Left cardiac atrium (tissue), 4 donors: ENCODE measurements around the gene SETD3. TPM values are rescaled to one million over a fixed set of nuclear protein-coding genes. Genes with fewer than 3 reads are reported as not detected.

Source experiments
- ATAC-seq, 2 donors: fragments of 200-7000 bp; cut with Tn5 transposase; one replicate each; pipeline ENCODE4 v1.9.1; 2020; ENCODE audit warnings: mild to moderate bottlenecking in 2 of 2, moderate library complexity in 2 of 2
- DNase-seq: peaks from one replicate; pipeline ENCODE4 v3.0.0-alpha.2; 2020
- intact Hi-C, 2 donors: fragments of 100-400 bp; cut with DNase I; formaldehyde crosslinking; loops; one replicate each; pipeline versions ENCODE4 v1.14.1 to v1.15.1; 2022 to 2023
- total RNA-seq, 2 donors: library from RNA; stranded (reverse); fragmentation: NEBNext Ultra II Directional; extraction: Animal tissue kit (Norgen Biotek cat#: 25700); gene quantifications; one replicate each; pipeline ENCODE4 v1.2.1, GENCODE V29; 2021
- donor health status: DM: no; HTN: yes; CAD: no.
- donor health status: DM: no; HTN: yes; CAD: no; lungs with severe emphysema.
- donor health status: DM: yes; HTN: yes; CAD: no.
- donor health status: Dilated cardiomyopathy.

The SETD3 gene
- total RNA-seq, 2 donors from 2014 or later, result 77.7 to 116 TPM

DNA sequence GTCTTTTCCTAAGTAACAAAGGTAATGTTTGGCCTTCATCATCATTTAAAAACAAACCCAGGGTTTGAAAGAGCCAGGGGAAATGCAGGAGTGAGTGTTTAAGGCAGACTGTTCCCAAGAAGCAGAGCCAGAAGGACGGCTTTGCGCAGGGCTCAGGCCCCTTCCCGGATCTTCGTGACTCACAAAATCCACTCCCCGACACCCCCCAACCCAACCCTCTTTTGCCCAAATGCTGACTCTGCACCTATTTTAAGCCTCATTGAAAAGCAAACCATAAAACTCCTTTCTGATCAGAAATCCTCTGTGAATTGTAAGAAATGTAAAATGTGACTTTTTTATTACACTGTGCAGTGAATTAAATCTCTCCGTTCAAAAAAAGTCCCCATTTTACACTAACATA is 67.5 kb downstream of the SETD3 start:
- DNase-seq (no peak), ATAC-seq (no peak)
- intact Hi-C loops, result no loop called here

DNA sequence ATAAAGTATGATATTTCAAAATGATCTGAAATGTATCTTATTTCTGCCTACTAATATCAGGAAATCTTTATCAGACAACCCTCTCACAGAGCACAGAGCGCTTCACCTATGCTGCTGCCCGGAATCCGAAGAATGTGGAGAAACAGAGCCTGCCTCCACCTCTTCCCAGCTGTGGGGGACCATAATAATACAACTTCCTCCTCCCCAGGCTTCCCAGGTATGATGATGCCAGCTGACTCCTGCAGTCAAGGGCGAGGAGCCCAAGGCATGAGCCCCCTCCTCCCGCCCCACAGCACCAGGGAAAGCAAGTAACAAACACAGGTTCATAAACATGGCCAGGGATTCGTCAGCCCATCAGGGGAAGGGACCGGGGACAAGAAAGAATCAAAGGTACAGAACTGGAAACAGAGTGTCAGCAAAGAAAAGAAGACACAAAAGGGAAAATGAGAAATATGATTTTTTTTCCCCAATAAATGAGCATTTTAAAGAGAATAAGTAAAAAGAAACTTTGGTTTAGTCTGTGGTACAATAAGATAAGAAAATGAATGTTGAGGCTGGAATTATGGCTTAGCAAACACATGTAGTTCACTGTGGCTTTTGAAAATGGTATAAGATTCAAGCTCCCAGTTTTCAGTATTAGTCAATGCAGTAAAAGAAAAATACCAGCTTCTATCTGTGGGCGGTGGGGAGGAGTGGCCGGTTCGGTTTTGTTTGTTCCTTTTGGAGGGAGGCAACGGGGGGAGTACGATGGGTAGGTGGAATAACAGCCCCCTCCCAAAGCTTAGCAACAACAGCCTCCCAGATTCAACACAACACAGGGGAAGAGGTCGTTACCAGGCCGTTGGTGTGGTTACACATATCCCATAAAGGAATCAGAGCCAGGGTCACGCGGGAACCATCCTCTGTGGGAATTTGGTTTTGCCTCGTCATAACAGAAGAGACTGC is 68.3 kb downstream of the SETD3 start:
- ATAC-seq, result peak in 1 of 2 donors; percentile 13

DNA sequence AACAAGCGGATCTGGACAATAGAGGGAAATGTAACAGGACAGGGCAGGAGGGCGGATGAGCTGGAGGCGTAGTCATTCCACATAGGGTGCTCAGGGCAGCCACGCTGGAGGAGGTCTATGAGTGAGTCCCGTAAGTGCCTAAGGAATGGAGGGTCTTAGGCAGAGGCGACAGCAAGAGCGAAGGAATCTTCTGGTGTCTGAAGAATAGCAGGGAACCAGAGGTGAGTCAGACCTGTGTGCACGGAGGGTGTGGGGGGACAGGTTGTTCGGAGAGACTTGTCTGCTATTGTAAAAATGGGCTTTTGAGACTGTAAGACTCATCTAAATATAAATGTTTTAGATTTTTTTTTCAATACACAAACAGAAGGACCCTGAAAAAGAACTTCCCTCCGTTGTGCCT is 70.6 kb downstream of the SETD3 start:
- no peak for ATAC-seq
- no peak for DNase-seq
- intact Hi-C loops, result no loop called here

More for the DNA sequence above, 68.3 kb downstream of the SETD3 start:
- intact Hi-C loops, result no loop called here
- no peak for DNase-seq

DNA sequence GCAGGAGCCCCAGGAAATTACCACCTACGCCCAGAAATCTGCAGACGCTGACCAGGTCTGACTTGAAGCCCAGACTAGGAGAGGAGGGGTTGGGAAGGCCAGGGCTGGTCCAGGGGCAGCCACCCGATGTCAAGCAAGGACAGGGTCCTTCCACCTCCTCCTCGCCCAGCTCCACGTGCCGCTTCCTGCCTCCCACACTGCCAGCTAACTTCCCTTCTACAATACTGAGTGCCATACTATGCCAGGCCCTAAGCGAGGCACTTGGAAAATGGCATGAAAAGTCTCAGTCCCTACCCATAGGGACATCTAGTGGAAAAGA is 71.7 kb downstream of the SETD3 start:
- intact Hi-C loops, result no loop called here
- DNase-seq (no peak), ATAC-seq (no peak)

DNA sequence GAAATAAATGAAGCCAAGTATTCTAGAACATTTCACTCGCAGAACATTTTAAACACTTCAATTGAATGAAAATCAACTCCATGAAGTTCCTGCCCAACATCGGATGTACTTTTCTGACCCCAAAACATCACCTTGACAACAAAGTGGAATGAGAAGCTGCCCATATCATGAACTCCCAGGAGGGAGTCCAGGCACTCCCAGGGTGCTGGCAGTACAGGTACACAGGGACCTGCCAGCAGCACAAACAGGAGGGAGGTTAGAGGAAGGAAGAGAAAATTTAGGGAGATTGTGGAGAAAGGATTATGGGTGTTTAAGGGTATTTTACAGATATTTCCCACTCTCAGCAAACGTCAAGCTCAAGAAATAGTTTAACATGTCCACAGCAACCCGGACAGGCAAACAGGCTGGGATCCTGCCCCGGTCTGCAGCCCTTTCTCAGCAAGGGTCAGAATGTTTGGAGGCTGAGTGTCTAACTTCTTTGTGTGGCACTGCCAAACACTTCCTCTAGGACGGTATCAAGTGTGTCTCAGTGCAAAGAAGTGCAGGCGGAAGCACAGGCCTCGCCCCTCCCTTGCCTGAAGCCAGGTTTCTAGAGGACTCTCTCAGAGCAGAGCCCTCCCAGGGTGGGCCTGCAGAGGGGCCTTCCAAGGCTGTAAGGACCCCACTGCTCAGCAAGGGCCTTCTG is 72.2 kb downstream of the SETD3 start:
- ATAC-seq, result no peak
- no peak for DNase-seq
- intact Hi-C loops, result no loop called here

DNA sequence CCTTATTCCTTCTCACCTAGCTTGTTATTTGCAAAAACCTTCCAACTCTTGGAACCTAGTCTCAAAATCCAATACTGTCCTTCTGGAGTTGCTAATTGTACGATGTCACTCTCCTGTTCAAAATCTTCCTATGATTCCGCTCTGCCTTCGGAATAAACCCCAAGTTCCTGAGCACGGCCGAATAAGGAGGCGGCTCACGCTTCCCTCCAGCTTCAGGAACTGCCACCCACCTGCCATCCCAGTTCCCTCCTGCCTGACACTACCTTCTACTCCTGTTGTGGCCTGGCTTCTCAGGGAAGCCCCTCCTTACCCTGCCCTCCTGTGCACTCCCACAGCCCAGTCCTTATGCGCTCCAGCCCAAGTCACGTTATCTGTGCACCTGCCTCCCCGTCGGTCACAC is 73.2 kb downstream of the SETD3 start:
- ATAC-seq, result no peak
- intact Hi-C loops, result no loop called here
- DNase-seq, result no peak

DNA sequence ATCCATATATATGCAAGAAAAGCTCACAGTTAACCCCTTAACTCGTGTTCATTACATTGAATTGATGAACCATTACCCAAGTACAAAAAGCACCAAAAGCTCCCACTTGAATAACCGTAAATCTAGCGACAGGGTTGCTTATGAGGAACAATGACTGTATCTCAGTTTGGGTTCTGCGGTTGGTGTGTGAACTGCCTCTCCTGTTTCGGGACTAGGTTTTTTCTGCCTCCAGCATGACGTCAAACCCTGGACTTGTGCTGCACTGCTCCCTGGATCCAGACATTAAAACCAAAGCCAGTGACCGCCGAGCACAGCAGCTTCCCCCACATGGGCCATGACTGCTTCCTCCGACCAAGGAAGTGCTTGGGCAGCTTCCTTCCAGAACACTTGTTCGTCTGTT is 77.7 kb downstream of the SETD3 start:
- ATAC-seq, result no peak
- DNase-seq, result no peak
- intact Hi-C loops, result no loop called here

DNA sequence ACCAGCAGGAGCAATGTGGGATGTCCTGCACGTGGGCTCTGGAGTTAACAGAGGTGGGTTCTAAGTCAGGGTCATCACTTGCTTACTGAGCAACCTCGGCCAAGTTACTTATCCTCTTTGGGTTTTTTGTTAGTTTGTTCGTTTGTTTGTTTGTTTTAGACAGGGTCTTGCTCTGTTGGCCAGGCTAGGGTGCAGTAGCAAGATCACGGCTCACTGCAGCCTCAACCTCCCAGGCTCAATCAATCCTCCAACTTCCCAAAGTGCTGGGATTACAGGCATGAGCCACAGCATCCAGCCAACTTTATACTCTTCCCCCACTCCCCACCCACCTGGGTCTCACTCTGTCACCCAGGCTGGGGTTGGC is 78.4 kb downstream of the SETD3 start:
- DNase-seq (no peak), ATAC-seq (no peak)

DNA sequence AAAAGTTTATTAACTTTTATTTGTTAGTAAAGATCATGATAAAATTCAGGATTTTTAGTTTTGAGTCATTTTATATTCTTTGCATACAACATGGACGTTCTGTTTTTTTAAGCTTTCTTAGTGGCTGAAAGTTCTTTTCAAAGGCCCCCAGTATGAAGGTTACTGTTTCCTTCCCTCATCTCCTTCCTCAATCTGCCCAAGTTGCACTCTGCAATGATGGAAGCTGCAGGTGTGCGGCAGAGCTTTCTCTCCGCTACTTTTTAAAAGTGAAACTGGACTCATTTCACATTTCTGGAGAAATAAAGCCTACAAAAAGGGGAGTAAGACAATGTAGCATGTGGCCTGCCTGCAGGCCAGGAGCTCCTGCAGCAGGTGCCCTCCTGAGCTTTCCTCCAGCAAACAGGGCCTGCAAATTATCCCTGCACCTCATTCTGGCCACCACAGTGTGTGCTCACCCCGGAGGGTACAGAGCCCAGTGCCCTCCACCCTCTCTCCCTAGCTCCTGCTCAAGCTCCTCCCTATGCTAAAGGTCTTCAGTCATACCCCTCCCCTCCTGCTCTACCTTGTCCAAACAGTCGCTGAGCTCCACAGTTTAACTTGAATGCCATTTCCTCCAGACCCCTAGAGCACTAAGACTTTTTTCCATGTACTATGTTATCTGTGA is 78.9 kb downstream of the SETD3 start:
- DNase-seq (no peak), ATAC-seq (no peak)
- intact Hi-C loops, result no loop called here

More for the DNA sequence above, 78.4 kb downstream of the SETD3 start:
- intact Hi-C loops, result no loop called here

DNA sequence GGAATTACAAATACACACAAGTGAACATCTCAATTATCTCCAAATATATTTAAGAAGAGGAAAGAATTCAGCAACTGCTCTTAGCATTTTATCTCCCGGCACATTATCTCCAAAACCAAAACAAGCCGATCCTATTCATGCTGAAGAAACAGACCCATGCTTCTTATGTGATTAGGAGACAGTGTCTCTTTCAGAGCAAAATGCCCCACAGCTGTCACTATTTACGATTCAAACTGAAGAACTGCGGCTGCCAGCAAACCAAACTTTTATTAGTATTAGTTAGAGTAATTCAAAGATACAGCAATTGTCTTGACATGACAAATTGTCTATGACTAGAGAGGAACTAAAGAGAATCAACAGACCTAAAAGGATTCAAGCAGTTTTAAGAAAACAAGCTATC is 79.4 kb downstream of the SETD3 start:
- intact Hi-C loops, result no loop called here
- ATAC-seq, result no peak

DNA sequence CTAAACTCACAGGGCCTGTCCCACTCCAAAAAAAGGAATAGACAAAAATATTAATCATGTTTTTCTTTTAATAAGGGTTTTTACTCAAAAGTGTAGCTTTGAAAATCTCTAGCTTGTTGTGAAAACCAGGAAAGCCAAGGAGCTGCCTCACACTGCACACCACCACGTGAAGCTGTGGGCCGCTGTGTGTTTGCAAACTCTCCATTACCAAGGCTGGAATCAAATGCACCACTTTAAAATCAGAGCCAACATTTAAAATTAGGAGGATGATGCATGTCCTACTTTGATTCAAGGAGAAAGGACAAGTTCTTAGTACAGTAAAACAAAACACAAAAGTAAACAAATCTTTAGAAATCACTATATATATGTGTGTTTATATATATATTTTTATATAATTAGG is 83.0 kb downstream of the SETD3 start:
- DNase-seq (no peak), ATAC-seq (no peak)
- intact Hi-C loops, result no loop called here

More for the DNA sequence above, 79.4 kb downstream of the SETD3 start:
- DNase-seq, result no peak

DNA sequence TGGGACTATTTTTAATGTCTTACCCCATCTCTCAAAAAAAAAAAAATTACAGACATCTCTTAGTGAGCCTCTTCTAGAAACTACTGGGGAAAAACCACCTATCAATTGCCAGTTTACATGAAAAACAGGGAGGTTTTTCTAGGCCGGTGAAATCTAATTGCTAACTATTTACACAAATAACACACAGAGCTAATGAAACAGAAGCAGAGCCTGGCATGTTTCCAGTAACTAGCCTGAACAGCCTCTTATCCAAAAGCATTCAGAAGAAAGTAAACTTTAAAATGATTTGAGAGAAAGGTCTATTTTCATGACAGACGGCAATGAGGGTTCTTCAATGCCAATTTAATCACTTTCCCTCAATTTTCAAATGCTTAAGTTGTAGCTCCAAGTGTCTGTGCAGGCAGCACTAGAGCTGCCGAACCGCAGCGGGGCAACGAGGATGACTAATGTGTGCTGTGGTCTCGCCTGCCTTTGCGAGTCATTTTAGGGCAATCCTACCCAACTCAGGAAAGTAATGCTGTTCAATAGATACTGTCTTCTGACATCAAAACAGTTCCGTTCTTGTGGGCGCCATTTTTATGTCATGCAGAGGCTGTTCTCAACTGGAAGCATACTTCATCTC is 84.6 kb downstream of the SETD3 start:
- no peak for ATAC-seq
- DNase-seq, result no peak
- intact Hi-C loops, result no loop called here

DNA sequence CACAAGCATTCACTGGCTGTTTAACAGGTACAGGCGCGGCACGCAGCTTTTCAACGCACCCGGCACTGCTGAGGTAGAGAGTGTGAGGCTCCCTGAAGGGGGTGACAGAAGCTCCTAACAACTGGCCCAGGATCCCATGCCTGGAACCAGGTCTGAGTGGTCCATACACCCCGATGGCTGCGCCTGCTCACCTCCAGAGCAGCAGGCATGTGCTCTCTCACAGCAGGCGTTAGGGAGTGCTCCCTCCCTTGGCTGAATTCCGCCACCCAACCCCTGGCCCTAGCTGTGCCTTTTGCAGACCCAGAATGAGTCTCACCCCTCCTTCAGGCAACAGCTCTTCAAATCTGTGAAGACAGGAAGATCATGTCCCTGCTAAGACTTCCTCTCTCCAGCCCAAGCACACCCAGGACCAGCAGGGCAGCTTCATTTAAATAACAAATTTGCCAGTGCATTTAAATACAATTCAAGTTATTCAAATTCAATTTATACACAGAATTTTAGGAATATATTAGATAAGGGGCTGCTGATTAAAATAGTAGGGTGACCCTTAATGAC is 86.0 kb downstream of the SETD3 start:
- intact Hi-C loops, result no loop called here
- ATAC-seq, result no peak
- DNase-seq, result no peak

DNA sequence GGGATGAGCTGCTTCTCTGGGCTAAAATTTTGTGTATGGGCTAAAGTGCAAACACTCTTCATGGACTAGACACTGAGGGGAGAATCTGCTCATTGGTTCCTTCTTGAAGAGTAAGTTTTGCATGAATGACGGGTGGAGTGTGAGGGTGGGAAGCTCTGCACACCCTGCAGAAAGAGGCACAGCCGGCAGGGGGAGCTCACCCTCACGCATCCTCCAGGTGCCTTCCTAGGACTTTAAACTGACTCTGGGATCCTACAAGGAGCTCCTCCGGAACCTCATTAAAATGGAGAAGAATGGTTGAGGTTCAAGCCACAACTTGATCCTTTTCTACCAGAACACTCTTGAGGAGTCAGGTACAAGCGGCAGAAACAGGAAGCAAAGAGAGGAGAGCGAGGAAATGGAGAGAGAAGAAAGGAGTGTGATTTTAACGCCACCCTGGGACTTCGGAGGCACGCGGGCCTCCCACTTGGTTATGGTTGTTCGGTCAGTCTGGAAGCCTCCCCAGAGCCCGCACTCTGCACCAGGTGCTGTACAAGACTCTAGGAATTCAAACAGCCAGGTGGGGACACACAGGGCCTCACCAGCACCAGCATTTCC is 87.5 kb downstream of the SETD3 start:
- ATAC-seq (peak in 1 of 2 donors; percentile 54), DNase-seq (no peak)
- intact Hi-C loops, result no loop called here

DNA sequence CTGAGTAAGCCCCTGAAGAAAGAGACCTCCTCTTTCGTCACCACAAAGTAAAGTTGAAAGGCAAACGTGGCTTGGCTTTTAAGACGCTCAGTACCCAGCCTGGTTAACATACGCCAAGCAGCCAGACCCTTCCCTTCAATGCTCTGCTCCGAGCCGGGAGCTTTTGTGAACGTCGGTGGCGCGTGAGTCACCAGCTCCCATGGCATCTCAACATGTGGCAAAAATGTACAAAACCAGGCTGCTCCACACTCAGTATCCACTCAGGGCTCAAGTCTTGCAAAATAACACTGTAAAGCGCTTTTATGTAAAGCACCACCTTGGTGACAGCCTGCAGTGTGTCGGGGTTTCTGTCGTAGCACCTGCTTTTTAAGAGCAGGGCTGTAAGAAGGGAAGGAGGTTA is 89.0 kb downstream of the SETD3 start:
- intact Hi-C loops, result no loop called here

DNA sequence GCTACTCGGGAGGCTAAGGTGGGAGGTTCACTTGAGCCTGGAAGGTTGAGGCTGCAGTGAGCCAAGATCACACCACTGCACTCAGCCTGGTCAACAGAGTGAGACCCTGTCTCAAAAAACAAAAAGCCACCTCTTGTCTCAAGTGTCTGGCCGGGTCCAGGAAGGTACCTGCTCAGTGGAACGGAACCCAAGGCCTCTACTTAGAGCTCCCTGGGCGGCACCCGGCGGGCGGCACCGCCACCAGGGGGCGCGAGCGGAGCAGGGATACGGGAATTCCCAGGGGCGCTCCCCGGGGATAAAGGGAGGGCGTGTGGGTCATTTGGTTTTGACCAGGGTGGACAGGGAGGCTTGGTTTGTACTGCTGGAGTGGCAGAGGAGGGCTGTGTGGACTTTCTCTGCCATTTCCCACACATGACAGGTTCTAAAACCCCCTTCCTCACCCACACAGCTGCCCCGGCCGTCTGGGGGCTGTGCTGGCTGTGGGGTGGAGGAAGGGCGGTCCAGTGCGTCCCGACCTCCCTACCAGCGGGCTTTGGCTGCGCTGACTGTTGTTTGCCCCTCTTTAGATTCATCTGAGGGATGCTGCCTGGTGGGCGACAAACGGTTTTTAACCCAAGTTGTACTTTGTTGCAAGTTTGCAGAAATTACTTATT is 91.4 kb downstream of the SETD3 start:
- intact Hi-C loops, result no loop called here
- DNase-seq (peak; percentile 38), ATAC-seq (peak; percentile 41 to 55)

More for the DNA sequence above, 89.0 kb downstream of the SETD3 start:
- no peak for DNase-seq
- ATAC-seq, result no peak

DNA sequence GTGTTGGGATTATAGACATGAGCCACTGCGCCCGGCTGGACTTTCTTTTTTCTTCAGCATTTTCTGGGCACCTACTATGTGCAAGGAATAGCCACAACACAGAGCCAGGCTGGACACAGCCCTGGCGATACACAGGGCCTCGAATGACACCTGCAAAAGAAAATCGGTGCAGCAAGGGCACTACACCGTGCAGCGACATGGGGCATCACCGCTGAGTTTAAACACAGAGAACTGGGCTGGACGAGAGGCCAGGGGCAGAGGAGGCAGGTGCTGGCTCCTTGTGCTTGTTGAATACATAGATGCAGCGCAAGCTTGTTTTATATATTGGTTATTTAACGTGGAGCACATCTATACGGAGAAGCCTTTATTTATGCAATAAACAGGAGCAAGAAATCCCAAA is 92.4 kb downstream of the SETD3 start:
- ATAC-seq, result no peak
- DNase-seq, result no peak
- intact Hi-C loops, result no loop called here

DNA sequence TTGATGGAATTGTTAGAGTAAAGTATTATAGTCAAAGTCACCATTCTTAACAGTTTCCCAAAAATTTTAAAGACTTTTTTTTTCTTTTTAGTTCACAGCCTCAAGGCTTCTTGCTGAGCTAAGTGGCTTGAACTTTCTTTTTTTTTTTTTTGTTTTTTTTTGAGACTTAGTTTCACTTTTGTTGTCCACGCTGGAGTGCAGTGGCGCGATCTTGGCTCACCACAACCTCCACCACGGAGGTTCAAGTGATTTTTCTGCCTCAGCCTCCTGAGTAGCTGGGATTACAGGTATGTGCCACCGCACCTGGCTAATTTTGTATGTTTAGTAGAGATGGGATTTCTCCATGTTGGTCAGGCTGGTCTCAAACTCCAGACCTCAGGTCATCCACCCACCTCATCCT is 92.8 kb downstream of the SETD3 start:
- intact Hi-C loops, result no loop called here
- DNase-seq, result no peak
- ATAC-seq, result no peak
